ENCODE results near the gene LCT.
"Not testable (repeated sequence)": the region's sequence is repeated elsewhere in the genome, so short reads cannot be mapped to it uniquely, and the experiment has no call there.

LCT gene

DNA sequence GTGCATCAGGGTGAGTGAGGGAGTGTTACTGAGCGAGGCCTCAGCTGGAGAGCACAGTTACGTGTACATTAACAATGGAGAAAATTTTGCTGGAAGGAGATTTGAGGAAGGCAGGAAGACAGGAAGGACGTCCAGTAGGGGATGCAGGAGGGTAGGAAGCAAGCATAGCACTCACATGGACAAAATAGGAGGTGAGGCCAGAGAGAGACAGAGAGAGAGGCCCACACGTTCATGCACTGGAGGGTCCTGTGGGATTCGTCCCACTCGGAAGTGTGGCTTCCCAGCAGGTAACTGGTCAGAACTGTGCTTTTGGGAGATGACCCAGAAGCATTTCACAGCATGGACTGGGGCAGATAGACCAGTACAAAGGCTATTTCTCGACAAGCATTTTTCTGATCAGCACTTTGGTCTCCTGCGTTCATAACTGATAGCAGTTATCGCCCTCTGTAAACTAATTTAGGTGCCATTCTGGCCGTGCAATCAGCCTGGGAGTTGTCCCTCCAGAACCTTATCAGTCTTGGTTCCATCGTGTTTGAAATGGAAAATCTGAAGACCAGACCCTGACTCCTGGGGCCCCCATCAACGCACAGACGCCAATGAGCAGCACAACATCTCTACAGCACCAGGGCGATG, 5.7 kb downstream of the LCT start:
- no peak for DNase-seq (ENCODE audit: low spot score)

DNA sequence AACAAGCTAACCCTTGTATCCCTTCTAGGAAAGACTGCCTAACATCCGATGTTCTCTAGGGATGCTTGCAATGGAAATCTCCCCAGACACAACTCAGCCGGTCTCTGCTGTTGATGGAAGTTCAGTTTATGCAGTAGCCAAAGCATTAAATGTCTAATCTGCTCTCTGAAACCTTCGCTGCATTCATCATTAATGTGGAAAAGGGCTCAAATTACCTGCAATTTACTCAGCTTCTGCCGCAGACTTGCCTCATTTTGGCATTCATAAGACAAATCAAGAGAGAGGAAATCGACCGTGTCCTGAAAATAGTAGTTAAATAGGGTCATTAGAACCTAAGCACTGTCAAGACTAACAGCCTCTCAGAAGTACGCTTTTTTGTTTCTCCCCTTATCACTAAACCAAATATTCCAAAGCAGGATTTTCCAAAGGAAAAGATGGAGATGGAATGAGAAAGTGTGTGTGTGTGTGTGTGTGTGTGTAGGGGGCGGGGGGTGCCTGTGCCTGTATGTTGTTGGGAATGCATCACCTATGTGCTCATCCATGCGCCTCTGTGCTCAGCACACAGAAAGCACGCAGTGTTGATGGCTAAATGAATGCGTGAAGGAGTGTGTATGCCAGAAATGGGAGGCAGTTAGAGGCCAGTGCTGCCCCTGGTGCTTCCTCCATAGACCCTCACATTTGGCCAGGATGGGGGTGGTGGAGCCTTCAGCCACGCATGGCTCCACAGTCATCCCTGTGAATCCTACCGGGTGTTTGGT, 7.4 kb downstream of the LCT start:
- no peak for DNase-seq (ENCODE audit: low spot score)

DNA sequence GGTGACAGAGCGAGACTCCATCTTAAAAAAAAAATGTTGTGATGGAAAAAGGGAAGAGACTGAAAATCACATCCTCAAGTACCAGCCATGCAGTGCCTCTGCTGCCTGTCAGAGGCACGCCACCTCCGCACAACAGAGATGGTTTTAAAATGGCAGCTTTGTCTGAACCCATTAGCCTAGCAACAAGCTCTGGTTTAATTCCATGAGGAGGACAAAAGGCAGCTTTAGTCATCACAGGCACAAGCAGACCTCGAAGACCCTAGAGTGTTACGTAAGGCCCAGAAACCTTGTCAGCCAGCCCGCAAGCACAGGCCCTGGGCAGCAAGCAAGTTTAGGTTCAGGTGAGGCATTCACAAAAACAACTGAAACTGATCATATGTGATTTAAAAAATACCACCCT, 10.4 kb downstream of the LCT start:
- DNase-seq (ENCODE audit: low spot score), result no peak

DNA sequence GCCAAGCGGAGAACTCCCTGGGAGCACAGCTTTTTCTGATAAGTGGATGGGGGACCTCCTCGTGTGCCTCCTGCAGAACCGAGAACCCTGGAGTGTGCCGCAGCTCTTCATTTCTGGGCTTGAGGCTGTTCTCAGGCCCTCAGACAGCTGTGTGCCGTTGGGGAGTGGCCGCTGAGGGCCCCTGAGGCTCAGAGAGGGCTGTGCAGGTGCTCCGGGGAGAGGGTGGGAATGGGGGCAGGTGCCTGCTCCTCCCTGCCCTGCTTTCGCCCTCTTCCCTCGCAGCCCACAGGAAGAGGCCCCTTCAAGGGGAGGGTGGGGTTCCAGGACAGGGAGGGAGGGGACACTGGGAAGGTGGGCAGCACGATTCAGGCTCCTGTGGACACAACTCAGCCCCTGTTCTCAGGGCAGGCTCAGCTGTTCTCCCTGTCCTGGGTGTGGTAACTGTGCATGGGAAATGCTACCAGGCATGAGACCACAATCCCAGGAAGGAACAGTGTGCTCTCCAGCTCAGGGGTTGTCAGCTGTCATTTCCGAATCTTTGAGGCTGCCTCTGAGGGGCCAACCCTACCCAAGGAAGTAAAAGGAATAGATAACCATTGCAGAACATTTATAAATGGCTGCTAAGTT, 11.3 kb downstream of the LCT start:
- no peak for DNase-seq (ENCODE audit: low spot score)

DNA sequence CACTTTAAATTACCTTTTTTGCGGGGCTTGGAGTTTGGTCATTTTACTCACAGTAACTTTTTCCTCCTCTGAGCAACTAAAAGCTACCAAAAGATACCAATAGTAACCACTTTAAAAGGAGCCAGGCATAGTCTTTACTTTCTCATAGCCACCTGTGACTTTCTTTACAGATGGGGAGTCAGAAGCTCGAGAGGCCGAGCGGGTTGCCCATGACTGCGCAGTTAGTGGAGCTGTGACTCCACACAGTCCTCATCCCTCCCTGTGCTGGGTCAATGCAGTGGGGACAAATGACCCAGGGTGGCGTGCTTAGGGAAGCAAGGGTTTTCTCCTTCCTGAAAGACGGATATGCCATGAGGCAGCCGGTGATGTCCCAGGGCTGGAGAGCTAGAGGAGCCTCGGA, 11.9 kb downstream of the LCT start:
- DNase-seq (ENCODE audit: low spot score), result no peak

DNA sequence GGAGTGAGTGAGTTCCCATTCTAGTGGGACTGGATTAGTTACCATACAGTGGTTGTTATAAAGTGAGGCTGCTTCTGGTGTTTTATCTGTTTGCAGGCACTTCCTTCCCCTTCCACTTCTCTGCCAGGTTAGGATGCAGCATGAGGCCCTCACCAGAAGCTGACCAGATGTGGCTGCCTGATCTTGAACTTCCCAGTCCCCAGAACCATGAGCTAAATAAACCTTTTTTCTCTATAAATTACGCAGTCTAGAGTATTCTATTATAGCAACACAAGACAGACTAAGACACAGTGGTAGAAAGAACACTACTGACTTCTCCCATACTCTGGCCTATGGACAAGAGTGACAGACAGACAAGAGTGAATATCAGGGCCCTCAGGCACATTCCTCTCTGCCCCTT, 14.1 kb downstream of the LCT start:
- DNase-seq (ENCODE audit: low spot score), result no peak

DNA sequence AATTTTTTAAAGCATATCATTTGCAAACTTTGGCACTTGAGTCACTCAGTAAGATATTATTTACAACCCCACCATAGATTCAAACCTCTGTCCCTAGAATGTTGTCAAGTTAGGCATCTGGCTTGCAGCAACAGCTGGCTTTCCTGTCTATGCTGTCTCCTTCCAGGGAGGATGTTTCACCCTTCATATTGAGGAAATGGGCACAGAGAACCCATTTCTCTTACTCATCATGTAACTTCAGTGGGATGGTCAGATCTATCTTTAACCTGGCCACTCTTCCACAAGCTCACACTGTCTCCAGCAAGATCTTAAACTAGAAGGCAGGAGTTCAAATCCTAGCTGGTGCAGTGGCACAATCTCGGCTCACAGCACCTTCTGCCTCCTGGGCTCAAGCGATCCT, 15.8 kb downstream of the LCT start:
- no peak for DNase-seq (ENCODE audit: low spot score)

DNA sequence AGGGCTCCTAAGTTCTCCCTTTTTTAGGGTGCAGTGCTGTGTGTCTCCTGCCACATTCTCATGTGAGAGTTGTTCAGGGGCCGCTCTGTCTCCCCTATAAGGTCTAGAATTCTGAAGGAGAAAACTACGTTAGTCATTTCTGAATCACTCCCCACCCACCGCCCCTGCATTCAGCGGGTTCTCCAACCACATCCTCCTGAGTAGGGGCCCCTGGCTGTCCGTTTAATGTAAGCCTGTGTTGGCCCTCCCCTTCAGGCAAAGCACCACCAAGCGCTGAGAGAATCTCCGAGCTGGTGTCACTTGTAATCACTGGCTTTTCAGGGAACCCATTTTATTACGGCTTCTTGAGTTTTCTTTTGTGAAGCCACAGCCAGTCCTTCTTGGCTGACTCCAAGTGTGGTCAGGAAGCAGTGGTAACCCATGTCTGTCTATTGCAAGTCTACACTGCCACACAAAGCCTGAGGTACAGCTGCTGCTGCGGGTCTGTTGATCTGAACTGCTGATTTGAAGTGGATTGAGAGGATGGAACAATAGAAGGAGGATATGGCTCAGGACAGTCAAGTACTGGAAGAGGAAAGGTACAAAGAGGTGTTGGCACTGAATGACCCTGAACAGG, 16.9 kb downstream of the LCT start:
- DNase-seq (ENCODE audit: low spot score), result no peak

DNA sequence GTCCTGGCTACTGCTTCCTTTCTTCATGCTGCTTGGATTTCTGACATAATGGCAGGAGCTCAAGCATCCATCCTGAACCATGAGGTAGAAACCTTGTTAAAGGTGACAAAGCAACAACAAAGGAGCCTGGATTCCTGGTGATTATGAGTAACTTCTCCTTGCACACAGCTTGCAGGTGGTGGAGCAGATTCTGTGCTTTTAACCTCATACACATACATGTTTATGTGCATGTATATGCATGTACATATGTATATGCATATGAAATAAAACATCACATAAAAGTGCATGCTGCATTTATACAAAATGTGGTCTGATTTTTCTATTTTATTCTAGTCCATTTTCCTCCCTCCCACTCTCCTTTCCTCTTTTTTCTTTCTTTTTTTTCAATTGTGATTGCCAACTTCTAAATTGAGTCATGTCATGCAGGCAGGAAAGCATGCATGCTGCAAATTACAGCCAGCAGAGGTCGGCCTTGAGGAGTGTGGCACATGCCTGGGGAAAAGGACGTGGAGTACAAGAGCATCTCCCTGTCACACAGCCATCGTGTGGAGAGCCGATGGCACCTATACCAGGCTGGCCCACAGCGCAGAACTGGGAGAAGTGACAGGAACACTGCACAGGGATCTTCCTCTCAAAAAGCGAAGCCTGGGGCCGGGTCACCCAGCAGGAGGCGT, 17.9 kb downstream of the LCT start:
- DNase-seq (ENCODE audit: low spot score), result no peak

DNA sequence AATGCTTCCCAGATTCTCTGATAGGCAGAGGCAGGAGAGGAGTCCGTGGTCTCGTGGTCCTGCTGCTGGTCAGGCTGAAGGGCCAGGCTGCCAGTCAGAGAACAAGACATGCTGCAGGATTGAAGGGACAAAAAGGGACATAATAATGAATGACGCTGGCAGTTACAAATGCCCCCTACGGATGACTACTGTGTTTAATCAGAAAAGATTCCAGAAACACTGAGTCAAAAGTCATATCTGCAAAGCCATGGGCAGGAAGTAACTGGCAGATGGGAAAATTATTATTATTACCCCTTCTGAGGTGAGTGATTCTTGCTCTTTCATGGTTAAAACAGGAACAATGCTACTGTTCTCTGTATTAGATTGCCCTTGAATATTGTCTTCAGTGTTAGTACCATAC, 19.0 kb downstream of the LCT start:
- no peak for DNase-seq (ENCODE audit: low spot score)

DNA sequence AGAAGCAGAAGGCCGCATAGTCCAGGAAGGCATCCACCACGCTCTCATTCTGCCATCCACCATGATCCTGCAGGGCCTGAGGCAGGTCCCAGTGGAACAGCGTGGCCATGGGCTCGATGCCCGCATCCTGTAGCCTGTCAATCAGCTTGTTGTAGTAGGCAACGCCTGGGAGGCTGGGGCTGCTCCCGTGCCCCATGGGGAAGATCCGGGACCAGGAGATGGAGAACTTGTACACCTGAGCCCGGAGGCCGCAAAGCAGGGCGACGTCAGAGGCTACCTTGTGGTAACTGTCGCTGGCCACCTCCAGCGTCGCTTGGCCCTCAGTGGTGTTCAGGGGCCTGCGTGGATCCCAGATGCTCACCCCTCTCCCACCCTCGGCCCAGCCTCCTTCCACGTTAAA, 19.5 kb downstream of the LCT start:
- no peak for DNase-seq (ENCODE audit: low spot score)

DNA sequence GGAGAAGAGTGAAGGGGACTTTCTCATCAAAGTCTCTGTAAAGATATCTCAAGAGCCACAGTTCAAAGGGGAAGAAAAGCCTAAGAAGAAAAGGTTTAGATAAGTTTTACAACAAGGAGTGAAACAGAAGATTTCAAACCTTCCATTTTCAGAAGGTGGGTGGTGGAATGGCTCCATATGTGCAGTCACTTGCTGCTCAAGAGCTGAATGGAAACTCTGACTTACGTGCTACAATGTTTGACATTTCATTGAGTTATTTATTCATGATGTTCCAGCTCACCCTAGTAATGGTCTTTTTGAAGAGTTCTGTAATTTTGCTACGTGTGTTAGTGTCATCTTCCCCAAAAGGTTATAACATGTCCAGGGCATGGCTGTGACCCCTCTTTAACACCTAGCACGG, 21.7 kb downstream of the LCT start:
- no peak for DNase-seq (ENCODE audit: low spot score)

DNA sequence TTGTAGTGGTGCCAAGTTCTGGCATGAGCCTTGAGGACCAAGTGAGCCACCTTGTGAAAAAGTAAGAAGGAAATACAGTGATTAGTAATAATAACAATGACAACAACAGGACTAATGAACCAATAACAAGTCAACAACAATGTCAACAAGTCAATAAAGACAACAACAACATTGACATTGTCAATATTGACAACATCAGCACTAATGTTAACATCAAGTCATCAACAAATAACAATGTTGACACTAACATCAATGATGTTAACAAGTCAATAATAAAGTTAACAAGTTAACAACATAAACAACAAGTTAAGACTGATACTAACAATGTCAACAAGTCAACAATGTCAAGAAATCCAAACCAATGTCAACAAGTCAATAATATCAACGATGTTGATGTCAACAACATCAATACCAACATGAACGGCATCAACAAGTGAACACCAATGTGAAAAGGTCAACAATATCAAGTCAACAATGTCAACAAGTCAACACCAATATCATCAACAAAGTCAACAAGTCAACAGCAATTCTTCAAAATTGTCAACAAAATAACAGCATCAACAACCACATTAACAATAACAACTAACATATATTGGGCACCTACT, 24.0 kb downstream of the LCT start:
- no peak for DNase-seq (ENCODE audit: low spot score)

DNA sequence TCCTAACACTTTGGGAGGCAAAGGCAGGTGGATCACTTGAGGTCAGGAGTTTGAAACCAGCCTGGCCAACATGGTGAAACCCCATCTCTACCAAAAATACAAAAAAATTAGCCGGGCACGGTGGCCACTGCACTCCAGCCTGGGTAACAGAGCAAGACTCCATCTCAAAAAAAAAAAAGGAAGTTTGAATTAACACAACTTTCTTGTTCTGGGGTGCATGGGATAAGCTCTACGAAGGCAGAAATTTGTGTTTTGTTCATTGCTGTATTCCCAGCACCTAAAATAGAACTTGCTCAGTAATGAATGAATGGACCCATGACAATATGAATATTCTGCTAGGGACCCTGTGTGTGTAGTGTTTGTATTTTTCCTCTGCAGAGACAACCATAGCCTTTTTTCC, 29.1 kb downstream of the LCT start:
- DNase-seq (ENCODE audit: low spot score), result not testable (repeated sequence)

DNA sequence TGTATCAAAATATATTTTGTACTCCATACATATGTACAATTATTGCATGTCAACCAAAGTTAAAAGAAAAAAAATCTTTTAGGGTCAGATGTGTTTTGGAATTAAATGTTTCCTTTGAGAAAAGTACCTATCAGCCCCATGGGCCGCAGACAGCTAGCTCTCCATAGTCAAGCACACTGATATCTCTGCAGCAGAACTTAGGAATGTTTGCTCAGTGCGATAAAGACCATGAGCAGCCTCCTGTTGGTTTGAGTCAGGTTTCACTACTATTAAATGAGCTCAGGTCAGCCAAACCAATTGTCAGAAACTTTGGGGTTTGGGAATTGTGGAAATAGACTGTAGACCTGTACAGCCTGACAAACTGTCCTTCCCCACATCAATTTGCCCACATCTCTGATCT, 33.7 kb downstream of the LCT start:
- no peak for DNase-seq (ENCODE audit: low spot score)

DNA sequence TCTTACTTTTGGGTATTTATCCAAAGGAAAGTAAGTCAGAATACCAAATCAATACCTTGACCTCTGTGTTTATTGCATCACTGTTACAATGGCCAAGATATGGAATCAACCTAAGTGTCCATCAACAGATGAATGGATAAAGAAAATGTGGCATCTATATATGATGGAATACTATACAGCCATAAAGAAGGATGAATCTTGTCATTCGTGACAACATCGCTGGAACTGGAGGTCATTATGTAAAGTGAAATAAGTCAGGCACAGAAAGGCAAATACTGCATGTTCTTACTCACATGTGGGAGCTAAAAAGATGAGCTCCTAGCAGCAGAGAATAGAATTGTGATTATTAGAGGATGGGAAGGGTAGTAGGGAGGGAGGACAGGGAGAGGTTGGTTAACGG, 34.6 kb downstream of the LCT start:
- no peak for DNase-seq (ENCODE audit: low spot score)

DNA sequence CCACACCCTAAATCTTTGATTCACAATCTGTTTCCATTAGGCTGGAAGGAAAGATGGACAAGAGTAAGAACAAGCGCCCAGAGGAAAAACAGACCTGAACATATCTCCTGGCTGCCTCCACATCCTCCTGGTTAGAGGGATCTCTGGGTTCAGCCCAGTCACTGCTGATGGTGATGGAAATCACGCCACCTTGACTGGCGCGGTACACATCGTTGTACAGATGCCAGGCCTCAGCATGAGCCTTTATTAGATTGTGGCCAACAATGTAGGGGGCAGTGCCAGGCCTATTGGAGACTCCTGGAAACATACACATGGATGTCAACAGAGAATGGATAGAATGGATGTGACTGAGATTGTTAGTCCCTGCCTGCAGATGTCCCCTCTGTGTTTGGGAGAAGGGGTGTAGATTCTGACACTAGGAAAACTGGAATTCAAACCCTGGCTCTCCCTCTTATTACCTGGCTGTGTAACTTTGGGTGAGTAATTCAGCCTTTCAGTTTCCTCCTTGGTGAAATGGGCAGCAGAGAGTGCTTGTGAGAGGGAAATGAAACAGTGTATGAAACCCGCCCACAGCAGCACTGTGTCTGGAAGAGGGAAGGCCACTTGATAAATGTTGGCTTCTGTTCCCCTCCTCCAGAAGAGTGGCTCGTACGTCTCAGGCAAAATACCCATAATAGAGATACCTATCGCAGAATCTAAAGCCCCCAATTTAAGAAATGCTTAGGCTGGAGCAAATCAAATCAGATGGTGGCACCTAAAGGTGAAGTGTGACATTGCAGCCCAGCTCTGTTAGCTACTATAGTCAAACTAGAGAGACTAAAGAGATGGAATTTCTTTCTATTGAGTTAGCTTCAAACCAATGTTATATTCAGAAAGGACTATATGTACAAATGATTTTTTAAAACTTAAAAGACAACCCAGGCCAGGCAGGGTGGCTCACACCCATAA, 36.2 kb downstream of the LCT start:
- DNase-seq (ENCODE audit: low spot score), result no peak

DNA sequence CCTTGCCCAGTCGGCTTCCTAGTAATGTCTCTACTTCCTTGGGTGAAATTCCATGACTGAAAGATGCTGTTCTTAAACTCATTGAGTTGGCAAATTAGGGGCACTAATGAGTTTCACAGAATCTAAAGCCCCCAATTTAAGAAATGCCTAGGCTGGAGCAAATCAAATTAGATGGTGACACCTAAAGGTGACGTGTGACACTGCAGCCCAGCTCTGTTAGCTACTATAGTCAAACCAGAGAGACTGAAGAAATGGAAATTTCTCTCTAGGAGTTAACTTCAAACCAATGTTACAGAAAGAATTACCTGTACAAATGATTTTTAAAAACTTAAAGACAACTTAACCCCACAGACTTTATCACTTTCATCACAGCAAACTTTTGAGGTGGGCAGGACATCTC, 37.2 kb downstream of the LCT start:
- DNase-seq (ENCODE audit: low spot score), result no peak

DNA sequence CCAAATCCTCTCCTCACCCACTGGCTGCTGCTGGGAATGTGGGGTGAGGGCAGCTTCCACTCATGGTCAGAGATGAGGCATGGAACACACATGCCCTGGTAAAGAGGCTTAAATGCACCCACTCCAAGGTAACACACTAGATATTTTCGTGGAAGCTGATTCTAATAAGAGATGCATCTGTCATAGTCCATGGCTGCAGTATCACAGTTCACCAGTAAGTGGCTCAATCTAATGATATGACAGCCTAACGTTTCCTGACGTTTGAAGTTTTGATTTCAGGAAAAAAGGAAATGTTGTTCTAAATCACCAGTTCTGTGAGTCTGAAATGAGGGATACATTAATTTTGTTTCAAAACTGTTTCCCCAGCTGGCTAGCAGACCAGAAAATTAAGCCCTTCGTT, 38.2 kb downstream of the LCT start:
- no peak for DNase-seq (ENCODE audit: low spot score)

DNA sequence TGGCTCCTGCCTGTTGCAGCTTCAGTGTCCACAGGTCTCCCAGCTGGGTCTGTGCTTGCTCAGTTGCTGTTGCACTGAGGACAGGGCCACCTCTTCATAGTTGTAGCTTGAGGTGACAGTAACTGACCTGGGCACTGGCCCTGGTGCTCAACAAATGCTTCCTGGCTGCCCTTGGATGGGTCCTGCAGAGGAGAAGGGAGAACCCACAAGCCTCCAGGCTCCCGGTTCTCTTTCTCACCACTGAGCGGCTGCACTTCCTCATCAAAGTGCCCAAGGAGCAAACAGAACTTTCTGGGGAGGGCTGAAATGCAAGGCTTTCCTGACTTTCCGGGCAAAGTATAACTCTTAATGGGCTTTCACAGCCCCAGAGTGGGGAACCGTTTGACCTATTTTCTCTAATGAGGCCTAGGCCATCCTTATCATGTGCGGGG, 38.7 kb downstream of the LCT start:
- no peak for DNase-seq (ENCODE audit: low spot score)
